AG10803 (cell line): Measurements from ENCODE around the gene MCOLN2.

Source experiments
- DNase-seq: peaks from one replicate; pipeline ENCODE4 v3.0.0; 2010; ENCODE audit warnings: low read depth
- H3K4me3 ChIP-seq: 2 replicates; pipeline ENCODE4 v1.5.1; 2011; ENCODE audit warnings: mild to moderate bottlenecking, low read length, control low read depth
- CTCF ChIP-seq: conservative IDR thresholded peaks from 2 replicates; pipeline ENCODE4 v1.5.1; 2011; ENCODE audit warnings: mild to moderate bottlenecking, low read length, control low read depth, inconsistent platforms

Gene MCOLN2

GRCh38 chr1:84933011-84933611, 63.8 kb downstream of the MCOLN2 start:
- DNase-seq, result no peak
- no peak for TF ChIP-seq CTCF
- H3K4me3 ChIP-seq, result no peak overlapping the region

GRCh38 chr1:84930831-84931230, 66.1 kb downstream of the MCOLN2 start:
- TF ChIP-seq CTCF, result no peak
- H3K4me3 ChIP-seq, result no peak overlapping the region
- DNase-seq, result no peak

- no peak for TF ChIP-seq CTCF
- no peak overlapping the region for H3K4me3 ChIP-seq
- no peak for DNase-seq
These were observed 66.6 kb downstream of the MCOLN2 start for GRCh38 chr1:84930329-84930728.

GRCh38 chr1:84929581-84929980, 67.3 kb downstream of the MCOLN2 start:
- no peak for TF ChIP-seq CTCF
- no peak for DNase-seq
- H3K4me3 ChIP-seq, result no peak overlapping the region

- TF ChIP-seq CTCF, result no peak
- no peak overlapping the region for H3K4me3 ChIP-seq
- no peak for DNase-seq
These were observed 67.9 kb downstream of the MCOLN2 start for GRCh38 chr1:84928979-84929378.

GRCh38 chr1:84923317-84923716, 73.6 kb downstream of the MCOLN2 start:
- H3K4me3 ChIP-seq, result no peak overlapping the region
- TF ChIP-seq CTCF, result no peak
- no peak for DNase-seq

- no peak overlapping the region for H3K4me3 ChIP-seq
- TF ChIP-seq CTCF, result no peak
- DNase-seq, result no peak
These were observed 76.8 kb downstream of the MCOLN2 start for GRCh38 chr1:84920159-84920558.
